LNCAP (cell line): ENCODE measurements around the gene MORC2.

Experiments
- TF ChIP-seq, protein P1 (sequence below): fragments of 450-650 bp; IDR thresholded peaks from 2 replicates; pipeline ENCODE4 v1.5.1; 2017; ENCODE audit warnings: mild to moderate bottlenecking

Gene MORC2

DNA sequence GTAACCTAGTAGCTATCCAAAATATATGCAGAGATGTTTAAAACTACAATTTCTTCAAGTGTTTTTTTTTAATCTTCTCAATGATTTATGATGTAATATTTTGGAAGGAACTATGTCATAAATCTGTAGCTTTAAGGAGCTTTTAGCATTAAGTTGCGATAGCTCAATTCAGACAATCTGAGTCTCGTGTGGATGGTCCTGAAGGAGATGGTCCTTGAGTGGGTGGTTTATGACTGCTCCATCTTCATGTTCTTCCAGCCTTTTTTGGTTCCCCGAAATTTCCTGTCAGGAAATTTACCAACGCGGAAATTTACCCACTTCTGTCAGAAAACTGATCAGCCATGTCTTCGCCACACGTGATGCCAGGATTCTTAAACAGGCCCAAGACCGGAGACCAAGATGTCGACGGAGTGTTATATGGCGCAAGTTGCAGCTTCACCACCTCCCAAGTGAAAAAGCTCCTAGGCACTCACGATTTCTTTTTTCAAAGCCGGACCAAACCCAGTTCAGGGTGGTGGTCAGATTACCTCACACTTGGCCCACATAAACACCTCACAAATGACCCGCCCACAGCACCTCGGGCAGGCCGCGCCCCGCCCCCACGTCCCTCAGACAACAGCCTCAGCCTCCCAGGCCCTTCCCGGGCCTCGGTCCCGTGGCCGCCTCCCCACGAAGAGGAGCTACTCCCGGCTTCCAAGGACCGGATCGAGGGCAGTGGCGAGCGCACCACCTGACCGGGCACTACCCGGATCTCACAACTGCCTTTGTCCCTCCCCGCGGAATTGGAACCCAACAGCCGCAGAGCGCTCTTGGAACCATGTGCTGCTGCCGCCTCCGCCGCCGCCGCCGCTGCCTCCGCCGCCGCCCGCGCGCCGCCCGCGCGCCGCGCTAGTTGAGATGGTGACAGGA, at the start of gene MORC2:
Gene MORC2, minus strand, starts transcription at position 760 of the 909 bp plus-strand sequence. CDS start 885 bp downstream, outside the sequence.
- TF ChIP-seq, protein P1, sequence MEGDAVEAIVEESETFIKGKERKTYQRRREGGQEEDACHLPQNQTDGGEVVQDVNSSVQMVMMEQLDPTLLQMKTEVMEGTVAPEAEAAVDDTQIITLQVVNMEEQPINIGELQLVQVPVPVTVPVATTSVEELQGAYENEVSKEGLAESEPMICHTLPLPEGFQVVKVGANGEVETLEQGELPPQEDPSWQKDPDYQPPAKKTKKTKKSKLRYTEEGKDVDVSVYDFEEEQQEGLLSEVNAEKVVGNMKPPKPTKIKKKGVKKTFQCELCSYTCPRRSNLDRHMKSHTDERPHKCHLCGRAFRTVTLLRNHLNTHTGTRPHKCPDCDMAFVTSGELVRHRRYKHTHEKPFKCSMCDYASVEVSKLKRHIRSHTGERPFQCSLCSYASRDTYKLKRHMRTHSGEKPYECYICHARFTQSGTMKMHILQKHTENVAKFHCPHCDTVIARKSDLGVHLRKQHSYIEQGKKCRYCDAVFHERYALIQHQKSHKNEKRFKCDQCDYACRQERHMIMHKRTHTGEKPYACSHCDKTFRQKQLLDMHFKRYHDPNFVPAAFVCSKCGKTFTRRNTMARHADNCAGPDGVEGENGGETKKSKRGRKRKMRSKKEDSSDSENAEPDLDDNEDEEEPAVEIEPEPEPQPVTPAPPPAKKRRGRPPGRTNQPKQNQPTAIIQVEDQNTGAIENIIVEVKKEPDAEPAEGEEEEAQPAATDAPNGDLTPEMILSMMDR: no peak

- TF ChIP-seq, protein P1: no peak
Measured at GRCh38 chr22:31005535-31005934, 37.0 kb upstream of the MORC2 start.

DNA sequence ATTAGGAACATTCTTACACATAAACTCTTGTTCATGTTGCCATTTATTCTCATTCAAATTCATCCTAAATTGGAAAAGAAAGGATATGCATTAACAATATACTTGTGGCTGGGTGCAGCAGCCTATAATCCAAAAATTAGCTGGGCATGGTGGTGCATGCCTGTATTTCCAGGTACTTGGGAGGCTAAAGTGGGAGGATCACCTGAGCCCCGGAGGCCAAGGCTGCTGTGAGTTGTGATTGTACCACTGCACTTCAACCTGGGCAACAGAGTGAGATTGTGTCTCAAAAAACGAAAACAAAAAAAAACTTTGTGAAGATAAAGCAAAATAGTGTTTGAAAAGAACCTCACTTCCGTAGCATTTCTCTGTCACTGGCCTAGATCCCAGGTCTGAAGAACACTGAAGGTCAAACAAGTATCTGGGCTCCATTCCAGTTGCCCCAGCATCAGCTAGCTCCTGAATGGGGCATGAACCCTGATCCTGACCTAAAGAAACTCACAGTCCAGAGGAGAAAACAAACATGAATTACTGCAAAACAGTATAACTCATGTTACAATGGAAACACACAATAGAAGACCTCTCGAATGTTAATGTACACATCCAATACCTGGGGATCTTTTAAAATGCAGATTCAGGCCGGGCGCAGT, 32.7 kb upstream of the MORC2 start:
- TF ChIP-seq, protein P1: no peak

GRCh38 chr22:30998329-30998728, 29.8 kb upstream of the MORC2 start:
- TF ChIP-seq, protein P1: no peak

DNA sequence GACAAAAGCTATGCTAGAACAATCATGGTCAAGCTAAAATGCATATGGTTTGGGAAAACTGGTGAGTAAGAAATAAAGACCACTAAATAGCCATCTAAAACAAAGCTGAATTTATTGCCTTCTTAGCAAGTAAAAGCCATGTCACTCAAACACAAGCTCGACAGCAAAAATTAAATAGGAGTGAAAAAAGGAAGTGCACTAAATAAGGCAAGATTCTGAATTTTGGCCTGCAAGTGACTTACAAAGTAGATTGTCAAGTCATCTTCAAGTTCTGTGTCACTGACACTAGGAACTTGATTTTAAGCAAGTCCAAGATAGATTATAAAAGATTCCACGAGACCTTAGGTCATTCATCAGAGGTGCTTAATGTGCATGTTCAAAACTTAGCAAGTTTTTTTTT, 27.9 kb upstream of the MORC2 start:
- TF ChIP-seq, protein P1: no peak

GRCh38 chr22:30994960-30995359, 26.4 kb upstream of the MORC2 start:
- TF ChIP-seq, protein P1: no peak

DNA sequence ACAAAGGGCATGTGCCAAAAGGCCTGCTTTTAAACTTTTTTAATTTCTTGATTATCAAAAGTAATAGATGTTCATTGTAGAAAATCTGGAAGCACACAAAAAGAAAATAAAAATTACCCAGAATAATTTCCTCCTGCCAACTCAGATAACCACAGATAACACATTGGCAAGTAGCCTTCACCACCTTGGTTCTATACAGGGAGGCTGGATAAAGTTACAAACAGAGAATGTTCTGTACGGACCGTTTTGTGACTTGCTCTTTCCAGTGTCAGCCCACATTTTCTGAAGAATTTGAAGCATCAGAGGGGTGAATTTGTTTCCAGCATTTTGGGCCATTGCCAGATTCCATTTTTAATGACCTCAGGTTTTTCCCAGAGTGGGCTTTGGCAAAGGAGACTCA, 24.0 kb upstream of the MORC2 start:
- TF ChIP-seq, protein P1: no peak
